ENCODE results near the gene MAP3K2. TPM values are rescaled to one million over a fixed set of nuclear protein-coding genes. Genes with fewer than 3 reads are reported as not detected.

The MAP3K2 gene
- total and polyA plus RNA-seq, 2 experiments from 2014 or later = 10.2 to 23.5 TPM

- no peak for DNase-seq (ENCODE audit: low spot score)
- Histone ChIP-seq H3K4me2 (no peak overlapping the region), H4K20me1 (replicated peaks; ENCODE audit: insufficient read depth) (no peaks in the 10 kb centered on the region), H3K9me2 (ENCODE audit: insufficient read depth) (no peaks in the 10 kb centered on the region), H3F3A (replicated peaks; ENCODE audit: low read depth) (no peaks in the 10 kb centered on the region), H3K4me3 (no peak overlapping the region), H3K4me1 (ENCODE audit: insufficient read depth) (peaks cover 11% of the 10 kb centered on the region; the same call in 1 of the 2 replicates), H3K27me3 (ENCODE audit: insufficient read depth) (peaks cover 6% of the 10 kb centered on the region), H3K36me3 (ENCODE audit: insufficient read depth) (no peaks in the 10 kb centered on the region), H2AFZ (no peak overlapping the region), H3K27ac (ENCODE audit: low read depth) (no peak overlapping the region), H3K79me2 (replicated peaks; ENCODE audit: insufficient read depth) (no peaks in the 10 kb centered on the region)
- Mint-ChIP-seq H3K4me1 (peaks cover 5% of the 10 kb centered on the region), H3K9me3 (no peaks in the 10 kb centered on the region), H3K27me3 (ENCODE audit: insufficient read depth, low read depth, poor library complexity) (peaks cover 14% of the 10 kb centered on the region), H3K4me3 (no peak overlapping the region), H3K36me3 (ENCODE audit: low read depth) (no peaks in the 10 kb centered on the region), H3K27ac (no peak overlapping the region)
- no peak for ATAC-seq
- no peak for TF ChIP-seq POLR2AphosphoS5 (IDR thresholded peaks at IDR 0.05; ENCODE audit: low read depth)
- no peak for TF ChIP-seq ZNF462 (CRISPR knock-in tag; IDR thresholded peaks at IDR 0.05)
- no peak for TF ChIP-seq ZNF331 (CRISPR knock-in tag; IDR thresholded peaks at IDR 0.05; ENCODE audit: low read depth)
- TF ChIP-seq CTCF (conservative IDR thresholded peaks at IDR 0.05; ENCODE audit: low read depth in 2 of 2) = no peak
- TF ChIP-seq, protein P1, sequence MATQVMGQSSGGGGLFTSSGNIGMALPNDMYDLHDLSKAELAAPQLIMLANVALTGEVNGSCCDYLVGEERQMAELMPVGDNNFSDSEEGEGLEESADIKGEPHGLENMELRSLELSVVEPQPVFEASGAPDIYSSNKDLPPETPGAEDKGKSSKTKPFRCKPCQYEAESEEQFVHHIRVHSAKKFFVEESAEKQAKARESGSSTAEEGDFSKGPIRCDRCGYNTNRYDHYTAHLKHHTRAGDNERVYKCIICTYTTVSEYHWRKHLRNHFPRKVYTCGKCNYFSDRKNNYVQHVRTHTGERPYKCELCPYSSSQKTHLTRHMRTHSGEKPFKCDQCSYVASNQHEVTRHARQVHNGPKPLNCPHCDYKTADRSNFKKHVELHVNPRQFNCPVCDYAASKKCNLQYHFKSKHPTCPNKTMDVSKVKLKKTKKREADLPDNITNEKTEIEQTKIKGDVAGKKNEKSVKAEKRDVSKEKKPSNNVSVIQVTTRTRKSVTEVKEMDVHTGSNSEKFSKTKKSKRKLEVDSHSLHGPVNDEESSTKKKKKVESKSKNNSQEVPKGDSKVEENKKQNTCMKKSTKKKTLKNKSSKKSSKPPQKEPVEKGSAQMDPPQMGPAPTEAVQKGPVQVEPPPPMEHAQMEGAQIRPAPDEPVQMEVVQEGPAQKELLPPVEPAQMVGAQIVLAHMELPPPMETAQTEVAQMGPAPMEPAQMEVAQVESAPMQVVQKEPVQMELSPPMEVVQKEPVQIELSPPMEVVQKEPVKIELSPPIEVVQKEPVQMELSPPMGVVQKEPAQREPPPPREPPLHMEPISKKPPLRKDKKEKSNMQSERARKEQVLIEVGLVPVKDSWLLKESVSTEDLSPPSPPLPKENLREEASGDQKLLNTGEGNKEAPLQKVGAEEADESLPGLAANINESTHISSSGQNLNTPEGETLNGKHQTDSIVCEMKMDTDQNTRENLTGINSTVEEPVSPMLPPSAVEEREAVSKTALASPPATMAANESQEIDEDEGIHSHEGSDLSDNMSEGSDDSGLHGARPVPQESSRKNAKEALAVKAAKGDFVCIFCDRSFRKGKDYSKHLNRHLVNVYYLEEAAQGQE (IDR thresholded peaks at IDR 0.05; ENCODE audit: unreplicated experiment) = no peak
- no peak for TF ChIP-seq ETS1 (IDR thresholded peaks at IDR 0.05)
- TF ChIP-seq ZNF114 (CRISPR knock-in tag; IDR thresholded peaks at IDR 0.05) = no peak
Measured at GRCh38 chr2:127429291-127429690, 41.5 kb upstream of the MAP3K2 start.
